ENCODE data around the gene TNFRSF17. TPM values are rescaled to one million over a fixed set of nuclear protein-coding genes. Genes with fewer than 3 reads are reported as not detected.
"Not testable (repeated sequence)": the region's sequence is repeated elsewhere in the genome, so short reads cannot be mapped to it uniquely, and the experiment has no call there.

The TNFRSF17 gene
- total and polyA plus RNA-seq, 10 of the 15 experiments (the other 5 are each of a cell fraction or from before 2014, with no cell fraction given), result 106 to 461 (median 179) TPM

- Histone ChIP-seq H3K4me1 (ENCODE audit: control insufficient read depth, insufficient read depth, low read length) (peaks cover 30% of the 10 kb centered on the region), H3K79me2 (ENCODE audit: control insufficient read depth, insufficient read depth, low read length) (peaks cover 19% of the 10 kb centered on the region), H3K4me3 (0 out of 2 replicates have a peak overlapping the region, but pooled peaks have one; percentile 57), H3K4me2 (ENCODE audit: control insufficient read depth, insufficient read depth) (0 out of 2 replicates have a peak overlapping the region, but pooled peaks have one; percentile 88)
- DNase-seq (ENCODE audit: low read depth, low spot score); H4K20me1 ChIP-seq (ENCODE audit: control insufficient read depth, insufficient read depth); H3K27ac ChIP-seq (ENCODE audit: control insufficient read depth, insufficient read depth); H3K9ac ChIP-seq (ENCODE audit: control insufficient read depth, insufficient read depth, low read length); H3K9me3 ChIP-seq (replicated peaks; ENCODE audit: control insufficient read depth, insufficient read depth, low read length); in situ Hi-C loops (cut with MboI); H3K27me3 ChIP-seq (replicated peaks in 1 of 2; ENCODE audit: control insufficient read depth in 2 of 2, insufficient read depth in 2 of 2, low read length in 1 of 2); BruUV-seq (replicated peaks); H3K36me3 ChIP-seq (ENCODE audit: control insufficient read depth in 2 of 2, insufficient read depth in 2 of 2, low read length in 1 of 2); ATAC-seq; FAIRE-seq; H2AFZ ChIP-seq (ENCODE audit: control insufficient read depth, low read depth, low read length): not testable (repeated sequence)
- ChIA-PET POLR2A (interaction anchor here (0.5 to 9.6 kb wide), 5 partner anchors 17 to 576 kb away, joined by 3 to 171 read pairs (median 4); partner anchors contain the start of gene SNX29), CTCF (interaction anchor here (0.7 to 8.5 kb wide), 3 partner anchors 16 to 106 kb away, joined by 4 to 73 read pairs (median 4); partner anchors contain the start of gene SNX29), SMC1A (ENCODE audit: uncharacterized antibody, unreplicated experiment) (interaction anchor here (0.6 to 1.4 kb wide), 3 partner anchors 21 to 498 kb away, joined by 3 read pairs; no protein-coding TSS in a partner anchor), RAD21 (ENCODE audit: unreplicated experiment) (interaction anchor here (0.7 to 8.0 kb wide), 4 partner anchors 17 to 106 kb away, joined by 3 to 162 read pairs (median 10); partner anchors contain the start of gene SNX29)
- WGBS (ENCODE audit: insufficient coverage, insufficient replicate concordance, low lambda C conversion rate, missing lambda C conversion rate), result 85% methylated on average over 5 of the region's 5 CpGs
- intact Hi-C loops (cut with micrococcal nuclease; ENCODE audit: unreplicated experiment), result loop anchor here (10.0 kb wide), 1 partner anchor 62 kb away; no protein-coding TSS in a partner anchor
These were observed 2.6 kb upstream of the TNFRSF17 start for GRCh38 chr16:11962457-11962856.

- H3K27ac ChIP-seq (ENCODE audit: control insufficient read depth, insufficient read depth); H3K36me3 ChIP-seq (ENCODE audit: control insufficient read depth in 2 of 2, insufficient read depth in 2 of 2, low read length in 1 of 2); H3K9ac ChIP-seq (ENCODE audit: control insufficient read depth, insufficient read depth, low read length); H2AFZ ChIP-seq (ENCODE audit: control insufficient read depth, low read depth, low read length); H3K9me3 ChIP-seq (replicated peaks; ENCODE audit: control insufficient read depth, insufficient read depth, low read length); in situ Hi-C loops (cut with MboI); H3K27me3 ChIP-seq (replicated peaks in 1 of 2; ENCODE audit: control insufficient read depth in 2 of 2, insufficient read depth in 2 of 2, low read length in 1 of 2); FAIRE-seq; DNase-seq (ENCODE audit: low read depth, low spot score); H4K20me1 ChIP-seq (ENCODE audit: control insufficient read depth, insufficient read depth); BruUV-seq (replicated peaks): not testable (repeated sequence)
- 19% methylated on average over 11 of the region's 11 CpGs for WGBS (ENCODE audit: insufficient coverage, insufficient replicate concordance, low lambda C conversion rate, missing lambda C conversion rate)
- H3K4me3 ChIP-seq, result peak overlapping the region; percentile 57; the same call in 1 of the 2 replicates
- ATAC-seq, result peak; percentile 5
- H3K4me1 ChIP-seq (ENCODE audit: control insufficient read depth, insufficient read depth, low read length), result peaks cover 34% of the 10 kb centered on the region
- SMC1A ChIA-PET (ENCODE audit: uncharacterized antibody, unreplicated experiment), result interaction anchor here (1.1 to 7.9 kb wide), 8 partner anchors 10 to 30 kb away, joined by 3 to 162 read pairs (median 12); partner anchors contain the start of gene SNX29
- intact Hi-C loops (cut with micrococcal nuclease; ENCODE audit: unreplicated experiment), result loop anchor here (10.0 kb wide), 1 partner anchor 62 kb away; no protein-coding TSS in a partner anchor
- H3K4me2 ChIP-seq (ENCODE audit: control insufficient read depth, insufficient read depth), result peak overlapping the region; percentile 88
- peaks cover 24% of the 10 kb centered on the region for H3K79me2 ChIP-seq (ENCODE audit: control insufficient read depth, insufficient read depth, low read length)
- CTCF ChIA-PET, result interaction anchor here (0.6 to 8.5 kb wide), 5 partner anchors 16 to 1251 kb away, joined by 3 to 73 read pairs (median 4); partner anchors contain the start of gene SNX29
- RAD21 ChIA-PET (ENCODE audit: unreplicated experiment), result interaction anchor here (1.8 to 8.0 kb wide), 4 partner anchors 14 to 181 kb away, joined by 3 to 162 read pairs (median 16); partner anchors contain the start of gene SNX29
- POLR2A ChIA-PET, result interaction anchor here (0.5 to 9.6 kb wide), 12 partner anchors 11 to 1188 kb away, joined by 3 to 171 read pairs (median 4); partner anchors contain the start of gene SNX29
- peak; percentile 79 for TF ChIP-seq HDGF (IDR thresholded peaks at IDR 0.05)
- TF ChIP-seq IKZF2 (IDR thresholded peaks at IDR 0.05), result peak; percentile 51 to 66; a peak in 3 of 4 replicates
- TF ChIP-seq MEF2A (IDR thresholded peaks at IDR 0.05; ENCODE audit: insufficient read depth, low read depth, low read length), result 0 out of 2 replicates have a peak, but pooled peaks have one; percentile 46
- TF ChIP-seq ZBED1 (IDR thresholded peaks at IDR 0.05; ENCODE audit: borderline replicate concordance), result peak; percentile 84; the same call in 1 of the 2 replicates
- peak; percentile 35; the same call in 1 of the 2 replicates for TF ChIP-seq RELB (IDR thresholded peaks at IDR 0.05; ENCODE audit: low read depth)
- peak in 1 of 2 experiments; percentile 80; a peak in 2 of 4 replicates for TF ChIP-seq BHLHE40 (IDR thresholded peaks at IDR 0.05; ENCODE audit: borderline replicate concordance in 1 of 2, low read depth in 2 of 2, low read length in 1 of 2)
- peak; percentile 74; the same call in 1 of the 2 replicates for TF ChIP-seq PAX5 (IDR thresholded peaks at IDR 0.05; ENCODE audit: borderline replicate concordance, low read depth, low read length)
- peak; percentile 93 for TF ChIP-seq NR2F1 (conservative IDR thresholded peaks at IDR 0.05)
- TF ChIP-seq RUNX3 (IDR thresholded peaks at IDR 0.05; ENCODE audit: low read length), result peak; percentile 73
- TF ChIP-seq MTA2 (IDR thresholded peaks at IDR 0.05; ENCODE audit: low read depth), result peak; percentile 28; the same call in 1 of the 2 replicates
- peak; percentile 54 for TF ChIP-seq MEF2B (IDR thresholded peaks at IDR 0.05; ENCODE audit: partially characterized antibody, poor library complexity, severe bottlenecking)
- peak; percentile 67 for TF ChIP-seq PKNOX1 (IDR thresholded peaks at IDR 0.05)
- TF ChIP-seq TCF12 (IDR thresholded peaks at IDR 0.05; ENCODE audit: low read depth, low read length), result 0 out of 2 replicates have a peak, but pooled peaks have one; percentile 55
These were observed 2.0 kb upstream of the TNFRSF17 start for GRCh38 chr16:11962978-11963377.
